SK-MEL-5 (cell line): Measurements from ENCODE around the gene SPP1. TPM values are rescaled to one million over a fixed set of nuclear protein-coding genes. Genes with fewer than 3 reads are reported as not detected.
A peak's percentile ranks its signal among the peaks of the same experiment; 100 is the strongest.
"Not testable (repeated sequence)": the region's sequence is repeated elsewhere in the genome, so short reads cannot be mapped to it uniquely, and the experiment has no call there.

Experiments
- DNase-seq: peaks from one replicate; pipeline ENCODE4 v3.0.0-alpha.2; 2016; ENCODE audit warnings: low read depth, low spot score
- in situ Hi-C: cut with HindIII; loops from 2 replicates; pipeline ENCODE4 v1.10.0; 2016; ENCODE audit warnings: low sequenced_read_pairs, high pct_unique_total_duplicates, low pct_unique_long_range_greater_than_20kb
- polyA plus RNA-seq, 2 experiments: library from polyadenylated mRNA; depleted of rRNA; stranded (reverse); fragments of >200 nt; gene quantifications; 2 replicates each; pipeline ENCODE4 v1.2.3, GENCODE V29; 2015
- total RNA-seq: library from RNA; depleted of rRNA; stranded (reverse); fragments of >200 nt; shearing (Covaris generic); gene quantifications from 2 replicates; pipeline ENCODE4 v1.2.3, GENCODE V29; 2014; rRNA removed

SPP1 gene
- total RNA-seq, result 1,280 and 1,422 TPM in 2 replicates
- polyA plus RNA-seq (2015; cell fraction: cytosol; rRNA removed), result 927 and 1,082 TPM in 2 replicates
- polyA plus RNA-seq (2015; cell fraction: nucleus; rRNA removed), result 224 and 248 TPM in 2 replicates

GRCh38 chr4:87975466-87975865 is at the start of gene SPP1:
Gene SPP1 (plus strand): TSS chr4:87975714. CDS start chr4:87976896, 1,182 bp downstream.
- DNase-seq, result peak; percentile 90

GRCh38 chr4:87926554-87927098 is 48.9 kb upstream of the SPP1 start:
- DNase-seq, result no peak
- in situ Hi-C loops, result no loop called here

More at GRCh38 chr4:87975466-87975865, at the start of gene SPP1:
- in situ Hi-C loops, result no loop called here

GRCh38 chr4:87930629-87931028 is 44.9 kb upstream of the SPP1 start:
- no peak for DNase-seq
- in situ Hi-C loops, result no loop called here

GRCh38 chr4:87931932-87932331 is 43.6 kb upstream of the SPP1 start:
- DNase-seq, result no peak
- in situ Hi-C loops, result no loop called here

- in situ Hi-C loops, result no loop called here
- peak; percentile 24 for DNase-seq
Observed at GRCh38 chr4:87932718-87933141, 42.8 kb upstream of the SPP1 start.

GRCh38 chr4:87933337-87933736 is 42.2 kb upstream of the SPP1 start:
- in situ Hi-C loops, result no loop called here
- DNase-seq, result no peak

- in situ Hi-C loops, result no loop called here
- DNase-seq, result no peak
Observed at GRCh38 chr4:87934157-87934704, 41.3 kb upstream of the SPP1 start.

GRCh38 chr4:87934973-87935372 is 40.5 kb upstream of the SPP1 start:
- DNase-seq, result no peak
- in situ Hi-C loops, result no loop called here

- in situ Hi-C loops, DNase-seq: not testable (repeated sequence)
Observed at GRCh38 chr4:87935954-87936353, 39.6 kb upstream of the SPP1 start.

- no peak for DNase-seq
- in situ Hi-C loops, result no loop called here
Observed at GRCh38 chr4:87937523-87937922, 38.0 kb upstream of the SPP1 start.

GRCh38 chr4:87938746-87939145 is 36.8 kb upstream of the SPP1 start:
- DNase-seq, result peak; percentile 54
- in situ Hi-C loops, result no loop called here

- in situ Hi-C loops, result no loop called here
- no peak for DNase-seq
Observed at GRCh38 chr4:87939978-87940690, 35.4 kb upstream of the SPP1 start.

GRCh38 chr4:87940809-87941208 is 34.7 kb upstream of the SPP1 start:
- in situ Hi-C loops, DNase-seq: not testable (repeated sequence)

GRCh38 chr4:87941537-87942392 is 33.7 kb upstream of the SPP1 start:
- DNase-seq, result no peak
- in situ Hi-C loops, result no loop called here

- DNase-seq, result no peak
- in situ Hi-C loops, result no loop called here
Observed at GRCh38 chr4:87943660-87944149, 31.8 kb upstream of the SPP1 start.

GRCh38 chr4:87944967-87945366 is 30.5 kb upstream of the SPP1 start:
- in situ Hi-C loops, result no loop called here

GRCh38 chr4:87946766-87947165 is 28.7 kb upstream of the SPP1 start:
- in situ Hi-C loops, result no loop called here
- no peak for DNase-seq

More at GRCh38 chr4:87944967-87945366, 30.5 kb upstream of the SPP1 start:
- DNase-seq, result no peak
